Adrenal gland (tissue), 5 donors: ENCODE data around the gene NEDD8.

ENCODE experiments used
- POLR2A ChIP-seq, 2 donors: fragments of 450-650 bp; IDR thresholded peaks; one replicate each; pipeline ENCODE4 v1.6.1; 2017; ENCODE audit warnings: antibody characterized with exemption in 2 of 2, mild to moderate bottlenecking in 2 of 2, moderate library complexity in 1 of 2
- TF ChIP-seq, protein P1 (sequence below), 6 experiments: fragments of 450-650 bp in 4 of 6; fragments of 200-600 bp in 2 of 6; sonication (generic) in 1 of 6; IDR thresholded peaks; 1 replicate in 5 of 6; 2 replicates in 1 of 6; pipeline versions ENCODE4 v1.5.1 to v1.8.0; 2016 to 2021; ENCODE audit warnings: antibody characterized with exemption in 6 of 6, mild to moderate bottlenecking in 2 of 6, moderate library complexity in 1 of 6
- donor health status: DM: no; HTN: no; CAD: no.

- TF ChIP-seq, protein P1, sequence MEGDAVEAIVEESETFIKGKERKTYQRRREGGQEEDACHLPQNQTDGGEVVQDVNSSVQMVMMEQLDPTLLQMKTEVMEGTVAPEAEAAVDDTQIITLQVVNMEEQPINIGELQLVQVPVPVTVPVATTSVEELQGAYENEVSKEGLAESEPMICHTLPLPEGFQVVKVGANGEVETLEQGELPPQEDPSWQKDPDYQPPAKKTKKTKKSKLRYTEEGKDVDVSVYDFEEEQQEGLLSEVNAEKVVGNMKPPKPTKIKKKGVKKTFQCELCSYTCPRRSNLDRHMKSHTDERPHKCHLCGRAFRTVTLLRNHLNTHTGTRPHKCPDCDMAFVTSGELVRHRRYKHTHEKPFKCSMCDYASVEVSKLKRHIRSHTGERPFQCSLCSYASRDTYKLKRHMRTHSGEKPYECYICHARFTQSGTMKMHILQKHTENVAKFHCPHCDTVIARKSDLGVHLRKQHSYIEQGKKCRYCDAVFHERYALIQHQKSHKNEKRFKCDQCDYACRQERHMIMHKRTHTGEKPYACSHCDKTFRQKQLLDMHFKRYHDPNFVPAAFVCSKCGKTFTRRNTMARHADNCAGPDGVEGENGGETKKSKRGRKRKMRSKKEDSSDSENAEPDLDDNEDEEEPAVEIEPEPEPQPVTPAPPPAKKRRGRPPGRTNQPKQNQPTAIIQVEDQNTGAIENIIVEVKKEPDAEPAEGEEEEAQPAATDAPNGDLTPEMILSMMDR (IDR thresholded peaks at IDR 0.05): no peak
- no peak for TF ChIP-seq POLR2A (IDR thresholded peaks at IDR 0.05)
Observed at GRCh38 chr14:24189460-24189859, 42.7 kb downstream of the NEDD8 start.
